ENCODE results near the gene ZNF76. TPM values are rescaled to one million over a fixed set of nuclear protein-coding genes. Genes with fewer than 3 reads are reported as not detected.

ZNF76 gene
- total and polyA plus RNA-seq, 8 donors, result 15.1 to 92.0 (median 25.3) TPM

DNA sequence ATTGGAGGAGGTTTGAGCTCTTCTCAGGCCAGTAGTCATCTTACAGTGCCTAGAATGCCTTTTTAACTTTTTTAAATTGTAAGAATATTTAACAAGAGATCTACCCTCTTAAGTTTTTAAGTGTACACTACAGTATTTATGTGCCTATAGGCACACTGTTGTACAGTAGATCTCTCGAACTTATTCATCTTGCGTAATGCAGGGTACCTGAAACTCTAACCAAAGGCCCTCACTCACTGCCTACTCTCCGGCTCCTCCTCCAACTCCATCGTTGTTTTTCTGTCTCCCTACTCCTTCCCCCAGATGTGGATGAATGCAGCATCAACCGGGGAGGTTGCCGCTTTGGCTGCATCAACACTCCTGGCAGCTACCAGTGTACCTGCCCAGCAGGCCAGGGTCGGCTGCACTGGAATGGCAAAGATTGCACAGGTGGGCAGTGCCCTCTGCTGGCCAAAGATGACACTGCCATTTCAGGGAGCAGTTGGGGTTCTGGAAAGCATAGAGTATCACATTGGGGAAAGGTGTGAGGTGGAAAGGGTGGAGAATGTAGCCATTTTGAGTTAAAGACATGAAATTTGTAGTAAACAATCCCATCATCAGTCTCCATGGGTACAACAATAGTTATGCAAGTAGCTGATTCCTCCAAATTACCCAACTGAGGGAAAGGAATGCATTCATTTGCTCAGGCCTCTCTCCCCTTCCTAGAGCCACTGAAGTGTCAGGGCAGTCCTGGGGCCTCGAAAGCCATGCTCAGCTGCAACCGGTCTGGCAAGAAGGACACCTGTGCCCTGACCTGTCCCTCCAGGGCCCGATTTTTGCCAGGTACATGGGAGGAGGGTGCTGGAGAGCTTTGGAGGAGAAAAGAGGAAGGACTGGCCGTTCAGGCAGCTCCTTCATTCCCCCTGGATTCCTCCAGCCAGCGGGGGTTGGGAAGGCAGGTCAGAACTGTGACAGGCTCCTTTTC is 18.4 kb upstream of the ZNF76 start:
- H3K27ac ChIP-seq, result no peak overlapping the region
- no peaks in the 10 kb centered on the region for H3K9me3 ChIP-seq
- intact Hi-C loops (cut with DNase I; ENCODE audit: low total_unique reads), result loop anchor here (10.0 kb wide), 1 partner anchor 256 kb away; no protein-coding TSS in a partner anchor
- TF ChIP-seq POLR2AphosphoS5 (IDR thresholded peaks at IDR 0.05), result peak in 1 of 3 donors; percentile 41
- no peak for TF ChIP-seq POLR2A (IDR thresholded peaks at IDR 0.05)
- TF ChIP-seq, protein P1, sequence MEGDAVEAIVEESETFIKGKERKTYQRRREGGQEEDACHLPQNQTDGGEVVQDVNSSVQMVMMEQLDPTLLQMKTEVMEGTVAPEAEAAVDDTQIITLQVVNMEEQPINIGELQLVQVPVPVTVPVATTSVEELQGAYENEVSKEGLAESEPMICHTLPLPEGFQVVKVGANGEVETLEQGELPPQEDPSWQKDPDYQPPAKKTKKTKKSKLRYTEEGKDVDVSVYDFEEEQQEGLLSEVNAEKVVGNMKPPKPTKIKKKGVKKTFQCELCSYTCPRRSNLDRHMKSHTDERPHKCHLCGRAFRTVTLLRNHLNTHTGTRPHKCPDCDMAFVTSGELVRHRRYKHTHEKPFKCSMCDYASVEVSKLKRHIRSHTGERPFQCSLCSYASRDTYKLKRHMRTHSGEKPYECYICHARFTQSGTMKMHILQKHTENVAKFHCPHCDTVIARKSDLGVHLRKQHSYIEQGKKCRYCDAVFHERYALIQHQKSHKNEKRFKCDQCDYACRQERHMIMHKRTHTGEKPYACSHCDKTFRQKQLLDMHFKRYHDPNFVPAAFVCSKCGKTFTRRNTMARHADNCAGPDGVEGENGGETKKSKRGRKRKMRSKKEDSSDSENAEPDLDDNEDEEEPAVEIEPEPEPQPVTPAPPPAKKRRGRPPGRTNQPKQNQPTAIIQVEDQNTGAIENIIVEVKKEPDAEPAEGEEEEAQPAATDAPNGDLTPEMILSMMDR (IDR thresholded peaks at IDR 0.05), result peak in 5 of 7 experiments; percentile 92 to 96 (median 93)
- no peak for TF ChIP-seq EP300 (IDR thresholded peaks at IDR 0.05)
- peak; percentile 82 to 90 for DNase-seq
- 39 to 47% (median 40%) methylated on average over 11 to 12 of the region's 12 CpGs for WGBS, 5 donors
- peaks cover 0 to 41% (median 32%) of the 10 kb centered on the region in 4 donors for H3K36me3 ChIP-seq
- no peak overlapping the region for H3K4me3 ChIP-seq
- peaks cover 0 to 35% (median 15%) of the 10 kb centered on the region in 4 donors for H3K4me1 ChIP-seq
- no peaks in the 10 kb centered on the region for H3K27me3 ChIP-seq

DNA sequence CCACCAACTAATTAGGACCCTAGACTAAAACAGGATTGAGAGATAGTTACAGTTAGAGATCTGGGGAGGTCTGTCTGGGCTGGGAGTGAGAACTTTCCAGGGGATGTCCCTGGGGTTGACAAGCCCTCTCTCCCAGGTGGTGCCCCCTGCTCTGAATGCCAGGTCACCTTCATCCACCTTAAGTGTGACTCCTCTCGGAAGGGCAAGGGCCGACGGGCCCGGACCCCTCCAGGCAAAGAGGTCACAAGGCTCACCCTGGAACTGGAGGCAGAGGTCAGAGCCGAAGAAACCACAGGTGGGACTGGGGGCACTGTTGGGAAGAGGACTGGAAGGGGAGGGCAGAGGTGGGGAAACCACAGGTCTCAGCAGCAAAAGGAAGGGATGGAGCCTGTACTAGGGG is 17.0 kb upstream of the ZNF76 start:
- H3K9me3 ChIP-seq, result no peaks in the 10 kb centered on the region
- intact Hi-C loops (cut with DNase I; ENCODE audit: low total_unique reads), result loop anchor here (10.0 kb wide), 1 partner anchor 258 kb away; no protein-coding TSS in a partner anchor
- peaks cover 0 to 46% (median 36%) of the 10 kb centered on the region in 4 donors for H3K36me3 ChIP-seq
- TF ChIP-seq EP300 (IDR thresholded peaks at IDR 0.05) (no peak), POLR2A (IDR thresholded peaks at IDR 0.05) (no peak), POLR2AphosphoS5 (IDR thresholded peaks at IDR 0.05) (no peak)
- H3K27me3 ChIP-seq, result no peaks in the 10 kb centered on the region
- peaks cover 0 to 29% (median 15%) of the 10 kb centered on the region in 4 donors for H3K4me1 ChIP-seq
- WGBS, 5 donors, result 88 to 97% (median 93%) methylated on average over 5 of the region's 5 CpGs
- no peak for DNase-seq
- no peak overlapping the region for H3K4me3 ChIP-seq
- H3K27ac ChIP-seq, result no peak overlapping the region

DNA sequence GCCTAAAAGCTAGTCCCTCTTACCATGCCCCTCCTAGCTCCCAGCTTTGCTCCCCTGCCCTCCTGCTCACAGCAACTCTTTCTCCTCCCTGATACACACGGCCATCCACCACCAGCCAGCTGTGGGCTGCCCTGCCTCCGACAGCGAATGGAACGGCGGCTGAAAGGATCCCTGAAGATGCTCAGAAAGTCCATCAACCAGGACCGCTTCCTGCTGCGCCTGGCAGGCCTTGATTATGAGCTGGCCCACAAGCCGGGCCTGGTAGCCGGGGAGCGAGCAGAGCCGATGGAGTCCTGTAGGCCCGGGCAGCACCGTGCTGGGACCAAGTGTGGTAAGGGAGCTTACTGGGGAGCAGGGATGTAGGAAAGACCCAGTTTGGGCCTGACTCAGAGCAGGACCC is 16.6 kb upstream of the ZNF76 start:
- H3K36me3 ChIP-seq, result peaks cover 0 to 46% (median 36%) of the 10 kb centered on the region in 4 donors
- intact Hi-C loops (cut with DNase I; ENCODE audit: low total_unique reads), result loop anchor here (10.0 kb wide), 1 partner anchor 258 kb away; no protein-coding TSS in a partner anchor
- DNase-seq, result no peak
- 95 to 97% (median 95%) methylated on average over 11 to 13 of the region's 13 CpGs for WGBS, 5 donors
- H3K4me3 ChIP-seq, result no peak overlapping the region
- TF ChIP-seq POLR2A (IDR thresholded peaks at IDR 0.05) (no peak), POLR2AphosphoS5 (IDR thresholded peaks at IDR 0.05) (no peak), EP300 (IDR thresholded peaks at IDR 0.05) (no peak)
- TF ChIP-seq, protein P1 (IDR thresholded peaks at IDR 0.05), result no peak
- H3K27ac ChIP-seq, result no peak overlapping the region
- H3K9me3 ChIP-seq, result no peaks in the 10 kb centered on the region
- H3K4me1 ChIP-seq, result peaks cover 0 to 25% (median 15%) of the 10 kb centered on the region in 4 donors
- no peaks in the 10 kb centered on the region for H3K27me3 ChIP-seq

DNA sequence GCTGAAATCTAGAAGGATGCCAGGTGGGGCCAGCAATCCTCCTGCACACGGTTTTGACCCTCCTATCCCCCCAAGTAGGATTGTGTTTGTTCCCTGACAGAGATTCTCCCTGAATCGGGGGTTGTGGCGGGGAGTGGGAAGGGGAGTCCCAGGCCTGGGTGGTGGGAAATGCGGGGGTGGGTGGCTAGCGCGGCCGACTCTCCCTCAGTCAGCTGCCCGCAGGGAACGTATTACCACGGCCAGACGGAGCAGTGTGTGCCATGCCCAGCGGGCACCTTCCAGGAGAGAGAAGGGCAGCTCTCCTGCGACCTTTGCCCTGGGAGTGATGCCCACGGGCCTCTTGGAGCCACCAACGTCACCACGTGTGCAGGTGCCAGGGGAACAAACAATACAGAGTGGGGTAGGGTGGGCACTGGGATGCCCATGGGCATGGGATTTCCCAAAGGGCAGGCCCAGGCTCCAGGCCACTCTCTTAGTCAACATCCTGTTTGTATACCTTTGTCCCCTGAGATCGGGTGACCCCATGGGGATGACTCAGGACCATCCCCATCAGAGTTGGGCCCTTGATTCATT is 16.1 kb upstream of the ZNF76 start:
- H3K4me1 ChIP-seq, result peaks cover 0 to 24% (median 14%) of the 10 kb centered on the region in 4 donors
- TF ChIP-seq POLR2AphosphoS5 (IDR thresholded peaks at IDR 0.05), result no peak
- TF ChIP-seq POLR2A (IDR thresholded peaks at IDR 0.05), result no peak
- TF ChIP-seq, protein P1 (IDR thresholded peaks at IDR 0.05), result no peak
- TF ChIP-seq EP300 (IDR thresholded peaks at IDR 0.05), result no peak
- WGBS, 5 donors, result 70 to 82% (median 75%) methylated on average over 10 to 17 of the region's 17 CpGs
- no peak for DNase-seq
- no peaks in the 10 kb centered on the region for H3K9me3 ChIP-seq
- no peak overlapping the region for H3K4me3 ChIP-seq
- intact Hi-C loops (cut with DNase I; ENCODE audit: low total_unique reads), result loop anchor here (10.0 kb wide), 1 partner anchor 259 kb away; no protein-coding TSS in a partner anchor
- H3K27me3 ChIP-seq, result no peaks in the 10 kb centered on the region
- H3K36me3 ChIP-seq, result peaks cover 0 to 46% (median 36%) of the 10 kb centered on the region in 4 donors
- no peak overlapping the region for H3K27ac ChIP-seq

All from stomach (tissue), 9 donors.